Fibroblast of skin of abdomen (primary cell): ENCODE results near the gene WNT8B.
A peak's percentile ranks its signal among the peaks of the same experiment; 100 is the strongest.

Source experiments
- DNase-seq: peaks from one replicate; pipeline ENCODE4 v3.0.0-alpha.2; 2013

Gene WNT8B

GRCh38 chr10:100519311-100520051 lies 56.7 kb downstream of the WNT8B start, which contains the start of gene SEC31B:
SEC31B (minus strand) TSS chr10:100519861; CDS start chr10:100516952, 2,909 bp downstream.
- no peak for DNase-seq

- no peak for DNase-seq
Observed at GRCh38 chr10:100520811-100521210, 58.0 kb downstream of the WNT8B start.

GRCh38 chr10:100522107-100522801 lies 59.4 kb downstream of the WNT8B start:
- DNase-seq = no peak

- DNase-seq = no peak
Observed at GRCh38 chr10:100522945-100523344, 60.1 kb downstream of the WNT8B start.

GRCh38 chr10:100524206-100524605 lies 61.4 kb downstream of the WNT8B start:
- DNase-seq = no peak

- no peak for DNase-seq
Observed at GRCh38 chr10:100524638-100525037, 61.8 kb downstream of the WNT8B start.

GRCh38 chr10:100528123-100528886 lies 65.5 kb downstream of the WNT8B start:
- DNase-seq = no peak

GRCh38 chr10:100528921-100529474 lies 66.2 kb downstream of the WNT8B start:
- DNase-seq = no peak

- peak; percentile 84 for DNase-seq
Observed at GRCh38 chr10:100529475-100530298, 66.9 kb downstream of the WNT8B start, which contains the start of gene NDUFB8. NDUFB8 (minus strand) TSS chr10:100529871; CDS start chr10:100529851, 20 bp downstream.

GRCh38 chr10:100531761-100532160 lies 69.0 kb downstream of the WNT8B start:
- DNase-seq = no peak
